ENCODE results near the gene ADAMTS14.

GRCh38 chr10:70751356-70751755, 79.0 kb downstream of the ADAMTS14 start:
- TF ChIP-seq CTCF (IDR thresholded peaks at IDR 0.05) (no peak), EP300 (IDR thresholded peaks at IDR 0.05) (no peak)

All from stomach (tissue), 4 donors.